Measurements from ENCODE around the gene PFDN6. TPM values are rescaled to one million over a fixed set of nuclear protein-coding genes. Genes with fewer than 3 reads are reported as not detected.

The PFDN6 gene
- total RNA-seq, 1 donor from 2014 or later = 69.7 TPM

- Mint-ChIP-seq H3K4me1 (ENCODE audit: low read depth, unreplicated experiment) (peaks cover 18% of the 10 kb centered on the region), H3K4me3 (ENCODE audit: unreplicated experiment) (peak overlapping the region; percentile 81), H3K27me3 (ENCODE audit: unreplicated experiment) (peaks cover 9% of the 10 kb centered on the region), H3K9me3 (ENCODE audit: unreplicated experiment) (peaks cover 15% of the 10 kb centered on the region), H3K36me3 (ENCODE audit: unreplicated experiment) (no peaks in the 10 kb centered on the region), H3K27ac (ENCODE audit: unreplicated experiment) (peak overlapping the region; percentile 33)
- no peak for DNase-seq
- no peak for TF ChIP-seq CTCF (IDR thresholded peaks at IDR 0.05; ENCODE audit: partially characterized antibody, unreplicated experiment)
Measured at GRCh38 chr6:33316603-33317418, 27.4 kb downstream of the PFDN6 start.

- no peak for TF ChIP-seq CTCF (IDR thresholded peaks at IDR 0.05; ENCODE audit: partially characterized antibody, unreplicated experiment)
- no peak for DNase-seq
- H3K27ac Mint-ChIP-seq (ENCODE audit: unreplicated experiment) = peak overlapping the region; percentile 33
- H3K4me1 Mint-ChIP-seq (ENCODE audit: low read depth, unreplicated experiment) = peaks cover 23% of the 10 kb centered on the region
- peaks cover 15% of the 10 kb centered on the region for H3K9me3 Mint-ChIP-seq (ENCODE audit: unreplicated experiment)
- H3K36me3 Mint-ChIP-seq (ENCODE audit: unreplicated experiment) = no peaks in the 10 kb centered on the region
- peaks cover 10% of the 10 kb centered on the region for H3K27me3 Mint-ChIP-seq (ENCODE audit: unreplicated experiment)
- peak overlapping the region; percentile 81 for H3K4me3 Mint-ChIP-seq (ENCODE audit: unreplicated experiment)
Measured at GRCh38 chr6:33317419-33317668, 27.9 kb downstream of the PFDN6 start.

- peak within 1 kb of the TSS; percentile 92 for H3K4me3 Mint-ChIP-seq (ENCODE audit: unreplicated experiment)
- H3K9me3 Mint-ChIP-seq (ENCODE audit: unreplicated experiment) = peaks cover 15% of the 10 kb centered on the region
- H3K4me1 Mint-ChIP-seq (ENCODE audit: low read depth, unreplicated experiment) = peaks cover 24% of the 10 kb centered on the region
- DNase-seq = peak; percentile 99
- no peak for TF ChIP-seq CTCF (IDR thresholded peaks at IDR 0.05; ENCODE audit: partially characterized antibody, unreplicated experiment)
- H3K27me3 Mint-ChIP-seq (ENCODE audit: unreplicated experiment) = peaks cover 14% of the 10 kb centered on the region
- peak within 1 kb of the TSS; percentile 87 for H3K27ac Mint-ChIP-seq (ENCODE audit: unreplicated experiment)
- H3K36me3 Mint-ChIP-seq (ENCODE audit: unreplicated experiment) = no peaks in the 10 kb centered on the region
Measured at GRCh38 chr6:33317669-33318425, 28.4 kb downstream of the PFDN6 start, which contains the start of gene ZBTB22. Gene ZBTB22 (minus strand): TSS chr6:33317744. CDS start chr6:33316916, 828 bp downstream.

DNA sequence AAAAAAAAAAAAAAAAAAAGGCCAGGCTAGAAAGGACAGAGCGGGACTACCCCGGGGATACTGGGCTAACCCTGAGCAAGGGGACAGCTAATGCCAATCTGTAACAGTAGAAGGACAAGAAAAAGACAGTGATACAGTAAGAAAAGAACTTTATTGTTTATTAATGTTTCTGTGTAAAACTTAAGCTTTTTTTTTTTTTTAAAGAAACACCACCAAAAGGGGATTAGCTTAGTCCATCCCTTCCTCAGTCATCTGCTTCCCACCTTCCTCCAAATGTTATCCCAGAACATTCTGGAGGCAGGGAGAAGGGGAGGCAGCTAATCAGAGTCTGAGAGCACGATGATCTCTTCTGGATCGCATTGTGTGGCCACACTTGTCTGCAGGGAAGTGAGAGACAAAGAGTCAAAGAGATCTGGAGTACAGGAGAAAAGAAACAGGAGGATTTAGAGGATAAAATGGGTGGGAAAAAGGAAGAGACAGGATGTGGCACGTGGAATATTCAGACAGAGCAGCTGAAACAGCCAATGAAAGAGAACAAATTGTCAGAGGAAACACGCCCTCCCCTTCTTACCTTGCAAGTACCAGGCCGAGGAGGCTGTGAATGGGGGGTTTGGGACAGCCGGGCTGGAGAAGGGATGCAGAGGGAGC is 29.1 kb downstream of the PFDN6 start:
- Mint-ChIP-seq H3K27me3 (ENCODE audit: unreplicated experiment) (peaks cover 21% of the 10 kb centered on the region), H3K4me1 (ENCODE audit: low read depth, unreplicated experiment) (peaks cover 23% of the 10 kb centered on the region), H3K36me3 (ENCODE audit: unreplicated experiment) (no peaks in the 10 kb centered on the region), H3K27ac (ENCODE audit: unreplicated experiment) (peak overlapping the region; percentile 87), H3K9me3 (ENCODE audit: unreplicated experiment) (peaks cover 17% of the 10 kb centered on the region), H3K4me3 (ENCODE audit: unreplicated experiment) (peak overlapping the region; percentile 92)
- no peak for DNase-seq
- no peak for TF ChIP-seq CTCF (IDR thresholded peaks at IDR 0.05; ENCODE audit: partially characterized antibody, unreplicated experiment)
